Measurements from ENCODE around the gene CD80. TPM values are rescaled to one million over a fixed set of nuclear protein-coding genes. Genes with fewer than 3 reads are reported as not detected.

The CD80 gene
- total RNA-seq, 1 donor from 2014 or later: not detected

DNA sequence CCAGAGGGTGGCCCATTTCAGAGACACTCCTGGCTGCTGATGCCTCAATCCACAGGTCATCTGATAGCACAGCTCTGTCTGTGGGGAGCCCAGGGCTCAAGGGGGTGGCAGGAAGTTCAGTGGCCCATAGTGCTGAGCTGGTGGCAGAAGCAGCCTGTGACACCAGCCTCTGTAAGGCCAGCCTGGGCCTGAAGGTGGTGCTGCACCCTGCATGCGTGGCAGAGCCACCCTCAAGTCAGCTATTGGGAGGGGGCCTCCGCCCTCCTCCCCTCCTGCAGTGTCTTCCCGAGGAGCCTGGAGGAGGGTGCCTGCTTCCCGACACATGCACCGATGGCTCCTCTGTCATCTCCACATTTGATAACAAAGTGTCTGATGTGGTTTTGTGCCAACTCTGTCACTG, 41.3 kb upstream of the CD80 start:
- no peak for DNase-seq (ENCODE audit: low read depth)
- H3K36me3 ChIP-seq (ENCODE audit: control insufficient read depth, insufficient read depth, low read length): no peaks in the 10 kb centered on the region
- H3K27me3 ChIP-seq (ENCODE audit: control insufficient read depth, insufficient read depth, low read length): no peaks in the 10 kb centered on the region
- H3K4me3 ChIP-seq (ENCODE audit: low read depth, low read length): no peak overlapping the region
- TF ChIP-seq CTCF (IDR thresholded peaks at IDR 0.05; ENCODE audit: insufficient read depth, low read length, poor library complexity, severe bottlenecking): peak; percentile 5

DNA sequence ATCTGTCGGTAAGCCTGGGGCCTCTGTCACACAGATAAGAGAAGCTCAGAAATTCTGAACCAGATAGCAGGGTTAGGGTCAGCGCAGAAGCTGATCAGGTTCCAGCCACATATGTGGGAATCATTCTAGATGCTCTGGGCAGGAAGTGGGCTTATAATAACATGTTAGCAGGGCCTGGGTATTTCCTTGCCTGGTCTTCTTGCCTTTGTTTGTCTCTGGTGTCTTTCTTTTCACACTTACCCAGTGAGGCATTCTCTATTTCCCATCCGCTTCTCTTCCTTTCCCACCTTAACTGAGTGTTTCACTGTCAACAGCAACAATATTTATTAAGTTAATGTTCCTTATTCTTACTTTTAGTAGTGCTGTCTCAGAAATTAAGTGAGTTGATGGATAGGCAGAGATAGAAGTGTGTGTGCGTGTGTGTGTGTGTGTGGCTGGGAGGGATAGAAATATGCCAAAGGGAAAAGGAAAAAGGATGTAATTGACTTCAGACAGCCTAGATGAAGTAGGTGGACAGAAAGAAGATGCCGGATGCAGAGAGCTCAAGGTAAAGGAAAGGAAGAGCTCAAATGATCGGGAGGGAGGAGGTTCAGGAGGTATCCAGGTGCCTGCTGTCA, 40.3 kb upstream of the CD80 start:
- DNase-seq (ENCODE audit: low read depth): no peak
- Histone ChIP-seq H3K27me3 (ENCODE audit: control insufficient read depth, insufficient read depth, low read length) (no peaks in the 10 kb centered on the region), H3K4me3 (ENCODE audit: low read depth, low read length) (no peak overlapping the region), H3K36me3 (ENCODE audit: control insufficient read depth, insufficient read depth, low read length) (no peaks in the 10 kb centered on the region)
- no peak for TF ChIP-seq CTCF (IDR thresholded peaks at IDR 0.05; ENCODE audit: insufficient read depth, low read length, poor library complexity, severe bottlenecking)

DNA sequence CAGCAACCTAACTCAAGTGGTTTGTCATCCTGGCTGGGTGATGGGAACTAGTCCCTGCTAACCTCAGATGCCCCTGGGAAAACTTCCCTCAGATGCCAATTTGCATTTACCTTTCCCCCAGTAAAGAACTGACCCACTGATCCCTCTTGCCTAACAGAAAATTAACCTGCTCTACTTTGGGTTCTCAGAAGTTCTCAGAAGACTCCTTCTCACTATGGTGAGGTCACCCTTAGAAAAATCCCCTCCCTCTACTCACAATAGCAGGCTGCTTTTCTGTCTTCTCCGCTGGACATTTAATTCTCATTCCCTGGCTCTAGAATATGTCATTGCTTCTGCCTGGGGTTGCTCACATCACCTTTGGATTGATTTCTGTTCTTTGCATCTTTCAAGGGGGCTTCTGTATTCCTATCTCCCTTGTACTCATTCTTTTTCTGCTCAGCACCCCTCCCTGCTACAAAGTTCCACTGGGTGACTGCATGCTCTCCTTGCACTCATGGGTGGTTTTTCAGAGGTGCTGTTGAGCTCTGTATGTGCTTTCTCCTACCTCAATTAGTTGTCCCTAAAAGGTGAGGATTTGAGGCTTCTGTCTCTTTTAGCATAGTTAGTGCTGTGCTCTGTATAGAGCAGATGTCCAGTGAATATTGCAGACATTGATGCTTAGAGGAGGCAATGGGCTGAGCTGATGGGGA, 39.1 kb upstream of the CD80 start:
- no peak for DNase-seq (ENCODE audit: low read depth)
- Histone ChIP-seq H3K4me3 (ENCODE audit: low read depth, low read length) (no peak overlapping the region), H3K27me3 (ENCODE audit: control insufficient read depth, insufficient read depth, low read length) (no peaks in the 10 kb centered on the region), H3K36me3 (ENCODE audit: control insufficient read depth, insufficient read depth, low read length) (no peaks in the 10 kb centered on the region)
- no peak for TF ChIP-seq CTCF (IDR thresholded peaks at IDR 0.05; ENCODE audit: insufficient read depth, low read length, poor library complexity, severe bottlenecking)

- H3K4me3 ChIP-seq (ENCODE audit: low read depth, low read length): no peak within 1 kb of the TSS
- no peak for DNase-seq (ENCODE audit: low read depth)
- no peaks in the 10 kb centered on the region for H3K27me3 ChIP-seq (ENCODE audit: control insufficient read depth, insufficient read depth, low read length)
- TF ChIP-seq CTCF (IDR thresholded peaks at IDR 0.05; ENCODE audit: insufficient read depth, low read length, poor library complexity, severe bottlenecking): no peak
- no peaks in the 10 kb centered on the region for H3K36me3 ChIP-seq (ENCODE audit: control insufficient read depth, insufficient read depth, low read length)
Measured at GRCh38 chr3:119597548-119598288, 38.3 kb upstream of the CD80 start, which contains the start of gene PLA1A. TSS of gene PLA1A (plus strand) at chr3:119597885. CDS start at chr3:119597914, 29 bp downstream.

DNA sequence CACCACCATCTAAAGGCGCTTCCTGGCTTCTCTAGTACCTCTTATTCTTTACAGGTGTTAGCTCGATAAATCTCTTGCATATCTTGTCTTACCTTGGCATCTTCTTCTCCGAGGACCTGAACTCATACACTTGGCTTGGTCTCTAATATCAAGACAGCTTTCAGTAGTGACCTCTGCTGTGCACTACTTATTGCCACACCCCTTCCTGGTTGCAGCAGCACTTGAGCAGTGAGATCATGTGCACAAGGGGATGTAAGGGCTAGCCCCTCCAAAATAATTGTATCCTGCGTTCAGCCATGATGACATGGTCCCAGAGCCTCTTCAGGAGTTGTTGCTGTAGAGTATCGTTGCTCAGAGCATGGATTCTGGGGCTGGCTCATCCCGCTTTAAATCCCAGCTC, 37.0 kb upstream of the CD80 start:
- no peak for TF ChIP-seq CTCF (IDR thresholded peaks at IDR 0.05; ENCODE audit: insufficient read depth, low read length, poor library complexity, severe bottlenecking)
- no peak overlapping the region for H3K4me3 ChIP-seq (ENCODE audit: low read depth, low read length)

More for the DNA sequence above, 37.0 kb upstream of the CD80 start:
- Histone ChIP-seq H3K27me3 (ENCODE audit: control insufficient read depth, insufficient read depth, low read length) (no peaks in the 10 kb centered on the region), H3K36me3 (ENCODE audit: control insufficient read depth, insufficient read depth, low read length) (no peaks in the 10 kb centered on the region)
- DNase-seq (ENCODE audit: low read depth): no peak

Measured in kidney epithelial cell (primary cell).